ENCODE data around the gene PLET1.
"Not testable (repeated sequence)": the region's sequence is repeated elsewhere in the genome, so short reads cannot be mapped to it uniquely, and the experiment has no call there.

The PLET1 gene

GRCh38 chr11:112206071-112206470, 54.6 kb downstream of the PLET1 start:
- DNase-seq, result no peak

- no peak for DNase-seq
Measured at GRCh38 chr11:112200252-112200651, 60.4 kb downstream of the PLET1 start.

GRCh38 chr11:112199101-112199500, 61.6 kb downstream of the PLET1 start:
- not testable (repeated sequence) for DNase-seq

Measured in COR-L47 (cell line).